ENCODE measurements around the gene ZCCHC24. TPM values are rescaled to one million over a fixed set of nuclear protein-coding genes. Genes with fewer than 3 reads are reported as not detected.
A peak's percentile ranks its signal among the peaks of the same experiment; 100 is the strongest.

ZCCHC24 gene
- polyA plus RNA-seq, 1 of the 3 experiments (the other 2 are of a cell fraction): 15.8 TPM

GRCh38 chr10:79402625-79402946 is 42.8 kb downstream of the ZCCHC24 start:
- Histone ChIP-seq H3K9ac (no peak overlapping the region), H3K27me3 (ENCODE audit: insufficient read depth) (no peaks in the 10 kb centered on the region), H3F3A (replicated peaks; ENCODE audit: insufficient read depth) (peaks cover 22% of the 10 kb centered on the region), H3K79me2 (ENCODE audit: insufficient read depth) (0 out of 2 replicates have a peak, but pooled peaks cover 3% of the 10 kb centered on the region), H3K4me1 (ENCODE audit: control insufficient read depth in 1 of 2, insufficient read depth in 2 of 2, low read depth in 1 of 2, low read length in 1 of 2) (peaks cover 28 to 97% of the 10 kb centered on the region in 2 experiments), H3K36me3 (replicated peaks in 1 of 2; ENCODE audit: control insufficient read depth in 1 of 2, insufficient read depth in 2 of 2, low read length in 1 of 2) (peaks cover 0 to 2% of the 10 kb centered on the region in 2 experiments), H2AFZ (ENCODE audit: low read depth) (no peak overlapping the region), H4K20me1 (ENCODE audit: insufficient read depth) (peaks cover 7% of the 10 kb centered on the region; the same call in 1 of the 2 replicates), H3K9me2 (no peaks in the 10 kb centered on the region), H3K4me2 (no peak overlapping the region), H3K9me3 (no peaks in the 10 kb centered on the region), H3K4me3 (ENCODE audit: low read depth in 2 of 2, low read length in 1 of 2) (no peak overlapping the region), H3K27ac (ENCODE audit: low read depth in 2 of 2, low read length in 1 of 2) (peak overlapping the region; percentile 1 to 49; a peak in 1 of 4 replicates)
- TF ChIP-seq, protein P1, sequence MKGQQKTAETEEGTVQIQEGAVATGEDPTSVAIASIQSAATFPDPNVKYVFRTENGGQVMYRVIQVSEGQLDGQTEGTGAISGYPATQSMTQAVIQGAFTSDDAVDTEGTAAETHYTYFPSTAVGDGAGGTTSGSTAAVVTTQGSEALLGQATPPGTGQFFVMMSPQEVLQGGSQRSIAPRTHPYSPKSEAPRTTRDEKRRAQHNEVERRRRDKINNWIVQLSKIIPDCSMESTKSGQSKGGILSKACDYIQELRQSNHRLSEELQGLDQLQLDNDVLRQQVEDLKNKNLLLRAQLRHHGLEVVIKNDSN (IDR thresholded peaks at IDR 0.05; ENCODE audit: borderline replicate concordance, low read depth): no peak
- TF ChIP-seq, protein P2, sequence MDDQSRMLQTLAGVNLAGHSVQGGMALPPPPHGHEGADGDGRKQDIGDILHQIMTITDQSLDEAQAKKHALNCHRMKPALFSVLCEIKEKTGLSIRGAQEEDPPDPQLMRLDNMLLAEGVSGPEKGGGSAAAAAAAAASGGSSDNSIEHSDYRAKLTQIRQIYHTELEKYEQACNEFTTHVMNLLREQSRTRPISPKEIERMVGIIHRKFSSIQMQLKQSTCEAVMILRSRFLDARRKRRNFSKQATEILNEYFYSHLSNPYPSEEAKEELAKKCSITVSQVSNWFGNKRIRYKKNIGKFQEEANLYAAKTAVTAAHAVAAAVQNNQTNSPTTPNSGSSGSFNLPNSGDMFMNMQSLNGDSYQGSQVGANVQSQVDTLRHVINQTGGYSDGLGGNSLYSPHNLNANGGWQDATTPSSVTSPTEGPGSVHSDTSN (IDR thresholded peaks at IDR 0.05): no peak
- ChIA-PET POLR2A (no interaction called here), CTCF (interaction anchor here (2.8 to 5.3 kb wide), 2 partner anchors 20 to 66 kb away, joined by 12 to 29 read pairs; no protein-coding TSS in a partner anchor)
- 97% methylated on average over 7 of the region's 7 CpGs for WGBS (ENCODE audit: low lambda C conversion rate)
- DNase-seq: no peak

- peak; percentile 93 for DNase-seq
- WGBS (ENCODE audit: low lambda C conversion rate): 44% methylated on average over 8 of the region's 23 CpGs
- H3K4me1 ChIP-seq (ENCODE audit: control insufficient read depth in 1 of 2, insufficient read depth in 2 of 2, low read depth in 1 of 2, low read length in 1 of 2): peaks cover 25 to 92% of the 10 kb centered on the region in 2 experiments
- TF ChIP-seq, protein P3, sequence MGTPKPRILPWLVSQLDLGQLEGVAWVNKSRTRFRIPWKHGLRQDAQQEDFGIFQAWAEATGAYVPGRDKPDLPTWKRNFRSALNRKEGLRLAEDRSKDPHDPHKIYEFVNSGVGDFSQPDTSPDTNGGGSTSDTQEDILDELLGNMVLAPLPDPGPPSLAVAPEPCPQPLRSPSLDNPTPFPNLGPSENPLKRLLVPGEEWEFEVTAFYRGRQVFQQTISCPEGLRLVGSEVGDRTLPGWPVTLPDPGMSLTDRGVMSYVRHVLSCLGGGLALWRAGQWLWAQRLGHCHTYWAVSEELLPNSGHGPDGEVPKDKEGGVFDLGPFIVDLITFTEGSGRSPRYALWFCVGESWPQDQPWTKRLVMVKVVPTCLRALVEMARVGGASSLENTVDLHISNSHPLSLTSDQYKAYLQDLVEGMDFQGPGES (IDR thresholded peaks at IDR 0.05; ENCODE audit: low read depth, low read length): no peak
- TF ChIP-seq JUND (IDR thresholded peaks at IDR 0.05) (no peak), EZH2phosphoT487 (IDR thresholded peaks at IDR 0.05; ENCODE audit: borderline replicate concordance, low read depth) (no peak), RCOR1 (IDR thresholded peaks at IDR 0.05; ENCODE audit: low read length) (no peak), POLR2AphosphoS5 (IDR thresholded peaks at IDR 0.05; ENCODE audit: low read depth, low read length) (0 out of 2 replicates have a peak, but pooled peaks have one; percentile 20), MEF2A (IDR thresholded peaks at IDR 0.05; ENCODE audit: borderline replicate concordance, low read depth) (no peak), GABPA (IDR thresholded peaks at IDR 0.05; ENCODE audit: low read depth) (no peak), FOSL2 (IDR thresholded peaks at IDR 0.05; ENCODE audit: borderline replicate concordance, low read depth) (no peak), RAD21 (IDR thresholded peaks at IDR 0.05; ENCODE audit: low read length) (0 out of 2 replicates have a peak, but pooled peaks have one; percentile 3), NFIC (IDR thresholded peaks at IDR 0.05; ENCODE audit: borderline replicate concordance) (peak; percentile 83), RFX5 (IDR thresholded peaks at IDR 0.05; ENCODE audit: low read length) (no peak), USF2 (IDR thresholded peaks at IDR 0.05; ENCODE audit: borderline replicate concordance, low read depth, low read length) (no peak), CHD2 (IDR thresholded peaks at IDR 0.05; ENCODE audit: low read length, partially characterized antibody) (peak; percentile 32), MAX (IDR thresholded peaks at IDR 0.05; ENCODE audit: low read depth) (peak; percentile 68), YY1 (IDR thresholded peaks at IDR 0.05; ENCODE audit: low read depth) (no peak), GATA2 (CRISPR knock-in tag; IDR thresholded peaks at IDR 0.05) (no peak)
- TF ChIP-seq, protein P1 (IDR thresholded peaks at IDR 0.05; ENCODE audit: borderline replicate concordance, low read depth): no peak
- TF ChIP-seq, protein P2 (IDR thresholded peaks at IDR 0.05): peak; percentile 79
These were observed 44.2 kb downstream of the ZCCHC24 start for GRCh38 chr10:79401015-79401921.

More at GRCh38 chr10:79401015-79401921, 44.2 kb downstream of the ZCCHC24 start:
- H3K9me2 ChIP-seq: no peaks in the 10 kb centered on the region
- H3K4me2 ChIP-seq: peak overlapping the region; percentile 31; the same call in 1 of the 2 replicates
- H3K27ac ChIP-seq (ENCODE audit: low read depth in 2 of 2, low read length in 1 of 2): peak overlapping the region; percentile 49 to 96; a peak in 3 of 4 replicates
- ChIA-PET POLR2A (no interaction called here), CTCF (interaction anchor here (0.6 to 5.3 kb wide), 23 partner anchors 7 to 1105 kb away, joined by 3 to 36 read pairs (median 6); no protein-coding TSS in a partner anchor)
- H3F3A ChIP-seq (replicated peaks; ENCODE audit: insufficient read depth): peaks cover 22% of the 10 kb centered on the region
- H3K27me3 ChIP-seq (ENCODE audit: insufficient read depth): no peaks in the 10 kb centered on the region
- no peak overlapping the region for H3K9ac ChIP-seq
- H3K4me3 ChIP-seq (ENCODE audit: low read depth in 2 of 2, low read length in 1 of 2): no peak overlapping the region
- no peak overlapping the region for H2AFZ ChIP-seq (ENCODE audit: low read depth)
- no peaks in the 10 kb centered on the region for H4K20me1 ChIP-seq (ENCODE audit: insufficient read depth)
- no peaks in the 10 kb centered on the region for H3K9me3 ChIP-seq
- H3K36me3 ChIP-seq (replicated peaks in 1 of 2; ENCODE audit: control insufficient read depth in 1 of 2, insufficient read depth in 2 of 2, low read length in 1 of 2): peaks cover 0 to 3% of the 10 kb centered on the region in 2 experiments
- H3K79me2 ChIP-seq (ENCODE audit: insufficient read depth): 0 out of 2 replicates have a peak, but pooled peaks cover 3% of the 10 kb centered on the region

All from SK-N-SH (cell line).